22Rv1 (cell line): ENCODE results near the gene TAP1.
"Not testable (repeated sequence)": the region's sequence is repeated elsewhere in the genome, so short reads cannot be mapped to it uniquely, and the experiment has no call there.

Experiments
- H3K27ac ChIP-seq: fragments of 450-650 bp; 2 replicates; pipeline ENCODE4 v1.5.1; 2017
- CTCF ChIP-seq: fragments of 450-650 bp; IDR thresholded peaks from 2 replicates; pipeline ENCODE4 v1.5.1; 2017; ENCODE audit warnings: mild to moderate bottlenecking
- ZFX ChIP-seq: fragments of 450-650 bp; IDR thresholded peaks from 2 replicates; pipeline ENCODE4 v1.6.1; 2017; ENCODE audit warnings: antibody characterized with exemption, borderline replicate concordance

The TAP1 gene

DNA sequence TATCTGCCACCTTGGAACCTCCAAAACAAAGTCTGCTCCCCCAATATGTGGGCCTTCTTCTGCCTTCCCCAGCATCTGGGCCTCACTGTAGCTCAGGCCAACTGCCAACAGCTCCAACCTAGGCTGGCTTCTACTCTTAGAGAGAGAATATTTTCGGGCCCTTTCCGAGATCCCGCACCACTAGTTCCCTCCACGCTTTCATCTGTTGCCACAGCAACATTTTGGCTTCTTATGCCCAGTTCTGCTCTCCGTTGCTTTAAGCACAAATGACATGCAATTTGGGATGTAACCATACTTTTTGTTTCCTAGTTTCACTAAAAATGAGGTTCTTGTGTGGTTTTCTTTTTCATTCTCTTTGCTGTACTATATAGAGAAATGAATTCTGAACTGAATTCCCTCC is 34.1 kb upstream of the TAP1 start:
- 0 out of 2 replicates have a peak overlapping the region, but pooled peaks have one; percentile 36 for H3K27ac ChIP-seq
- TF ChIP-seq CTCF (no peak), ZFX (no peak)

GRCh38 chr6:32886681-32887383 is 33.3 kb upstream of the TAP1 start:
- H3K27ac ChIP-seq = peak overlapping the region; percentile 36; the same call in 1 of the 2 replicates
- no peak for TF ChIP-seq CTCF
- TF ChIP-seq ZFX = no peak

DNA sequence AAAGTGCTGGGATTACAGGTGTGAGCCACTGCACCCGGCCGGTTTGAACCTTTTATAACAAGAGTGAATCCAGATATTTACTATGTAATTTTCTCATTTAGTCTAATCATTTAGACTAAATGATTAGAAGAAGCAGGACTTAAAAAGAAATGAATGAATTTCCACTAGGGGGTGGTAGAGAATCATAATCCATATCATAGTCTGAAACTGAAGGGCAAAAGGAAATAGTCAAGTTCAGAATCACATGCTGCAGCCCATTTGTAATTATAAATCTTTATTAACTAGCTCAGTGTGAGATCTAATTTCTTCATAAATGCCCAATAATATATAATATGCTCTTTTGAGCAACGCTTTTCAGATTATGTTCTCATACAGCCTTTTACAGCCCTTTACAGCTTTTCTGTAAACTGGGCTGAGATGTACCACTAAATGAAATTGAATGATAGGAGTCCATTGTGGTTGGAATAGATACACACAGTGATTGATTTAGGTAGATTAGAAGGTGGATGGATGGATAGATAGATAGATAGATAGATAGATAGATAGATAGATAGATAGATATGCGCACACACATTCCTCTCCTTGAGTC is 32.3 kb upstream of the TAP1 start:
- TF ChIP-seq CTCF (peak; percentile 77), ZFX (no peak)
- 0 out of 2 replicates have a peak overlapping the region, but pooled peaks have one; percentile 36 for H3K27ac ChIP-seq

- TF ChIP-seq CTCF = no peak
- no peak overlapping the region for H3K27ac ChIP-seq
Observed at GRCh38 chr6:32883789-32884188, 30.3 kb upstream of the TAP1 start.

DNA sequence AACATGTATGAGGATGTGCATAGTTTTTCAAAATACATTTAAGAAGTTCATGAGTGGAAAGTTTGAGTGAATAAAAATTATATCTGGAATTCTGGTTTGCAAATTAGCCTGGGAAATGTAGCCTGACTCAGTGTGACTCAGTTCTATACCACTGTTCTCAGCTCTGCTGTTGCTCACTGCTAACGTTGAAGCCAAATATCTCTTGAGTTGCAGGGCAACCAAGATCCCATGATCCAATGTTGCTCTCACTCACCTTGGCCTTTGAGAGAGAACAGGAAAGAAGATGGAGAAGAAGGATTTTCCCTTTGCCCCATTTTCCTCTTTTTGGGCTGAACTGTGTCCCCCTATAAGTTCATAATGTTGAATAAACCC is 29.4 kb upstream of the TAP1 start:
- H3K27ac ChIP-seq = no peak overlapping the region
- no peak for TF ChIP-seq ZFX
- TF ChIP-seq CTCF = no peak

- not testable (repeated sequence) for H3K27ac ChIP-seq
Observed at GRCh38 chr6:32880962-32881361, 27.5 kb upstream of the TAP1 start.

DNA sequence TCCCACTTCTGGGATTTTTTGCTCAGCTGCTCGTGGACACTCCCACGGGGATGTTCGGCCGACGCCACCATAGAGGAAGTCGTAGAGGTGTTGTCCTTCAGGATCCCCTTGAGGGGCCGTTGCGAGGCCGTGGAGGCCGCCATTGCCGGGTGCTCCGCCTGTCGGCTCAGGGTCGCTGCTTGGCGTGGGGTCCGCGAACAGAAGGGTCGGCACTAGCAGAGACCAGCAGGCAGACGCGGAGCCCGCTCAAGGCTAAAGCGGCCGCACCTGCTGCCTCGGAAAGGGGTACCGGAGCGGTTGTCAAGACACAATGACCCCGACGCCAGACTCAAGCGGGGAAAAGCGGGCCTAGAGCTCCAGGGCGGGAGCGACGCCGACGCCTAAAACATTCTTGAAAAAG is 26.2 kb upstream of the TAP1 start:
- H3K27ac ChIP-seq = no peak overlapping the region
- TF ChIP-seq CTCF (no peak), ZFX (no peak)

DNA sequence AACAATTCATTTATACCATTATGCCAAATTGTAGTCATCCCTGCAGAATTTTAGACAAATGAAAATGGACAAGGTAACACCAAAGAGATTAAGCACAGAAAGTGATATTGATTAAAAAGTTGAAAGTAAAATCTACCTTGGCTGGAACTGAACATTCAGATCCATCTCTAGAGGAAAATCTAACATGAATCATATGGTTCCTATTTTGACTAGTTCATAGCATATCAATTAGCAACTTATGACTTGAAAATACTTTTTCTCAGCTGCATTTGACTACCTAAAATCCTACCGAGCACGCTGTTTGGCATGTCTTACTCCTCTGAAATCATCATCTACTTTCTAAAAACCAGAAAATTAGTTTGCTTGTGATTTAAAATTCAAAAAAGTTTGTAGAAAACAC is 23.1 kb upstream of the TAP1 start:
- no peak overlapping the region for H3K27ac ChIP-seq

DNA sequence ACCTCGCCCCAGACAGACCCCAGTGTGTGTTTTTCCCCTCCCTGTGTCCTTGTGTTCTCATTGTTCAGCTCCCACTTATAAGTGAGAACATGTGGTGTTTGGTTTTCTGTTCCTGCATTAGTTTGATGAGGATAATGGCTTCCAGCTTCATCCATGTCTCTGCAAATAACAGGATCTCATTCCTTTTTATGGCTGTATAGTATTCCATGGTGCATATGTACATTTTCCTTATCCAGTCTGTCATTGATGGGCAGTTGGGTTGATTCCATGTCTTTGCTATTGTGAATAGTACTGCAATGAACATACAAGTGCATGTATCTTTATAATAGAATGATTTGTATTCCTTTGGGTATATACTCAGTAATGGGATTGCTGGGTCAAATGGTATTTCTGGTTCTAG is 20.4 kb upstream of the TAP1 start:
- not testable (repeated sequence) for H3K27ac ChIP-seq

More for the DNA sequence above, 23.1 kb upstream of the TAP1 start:
- no peak for TF ChIP-seq ZFX
- TF ChIP-seq CTCF = no peak
